Stimulated activated CD4-positive, alpha-beta T cell treated with anti-CD3 and anti-CD28 coated beads, TNF-alpha, amount 100 ng/mL, for 48 hours (primary cell): Measurements from ENCODE around the gene RBP5.
"Not testable (repeated sequence)": the region's sequence is repeated elsewhere in the genome, so short reads cannot be mapped to it uniquely, and the experiment has no call there.

Source experiments
- DNase-seq, 3 donors: peaks; one replicate each; pipeline ENCODE4 v3.0.0-alpha.2; 2020; ENCODE audit warnings: low read depth in 3 of 3

Gene RBP5

DNA sequence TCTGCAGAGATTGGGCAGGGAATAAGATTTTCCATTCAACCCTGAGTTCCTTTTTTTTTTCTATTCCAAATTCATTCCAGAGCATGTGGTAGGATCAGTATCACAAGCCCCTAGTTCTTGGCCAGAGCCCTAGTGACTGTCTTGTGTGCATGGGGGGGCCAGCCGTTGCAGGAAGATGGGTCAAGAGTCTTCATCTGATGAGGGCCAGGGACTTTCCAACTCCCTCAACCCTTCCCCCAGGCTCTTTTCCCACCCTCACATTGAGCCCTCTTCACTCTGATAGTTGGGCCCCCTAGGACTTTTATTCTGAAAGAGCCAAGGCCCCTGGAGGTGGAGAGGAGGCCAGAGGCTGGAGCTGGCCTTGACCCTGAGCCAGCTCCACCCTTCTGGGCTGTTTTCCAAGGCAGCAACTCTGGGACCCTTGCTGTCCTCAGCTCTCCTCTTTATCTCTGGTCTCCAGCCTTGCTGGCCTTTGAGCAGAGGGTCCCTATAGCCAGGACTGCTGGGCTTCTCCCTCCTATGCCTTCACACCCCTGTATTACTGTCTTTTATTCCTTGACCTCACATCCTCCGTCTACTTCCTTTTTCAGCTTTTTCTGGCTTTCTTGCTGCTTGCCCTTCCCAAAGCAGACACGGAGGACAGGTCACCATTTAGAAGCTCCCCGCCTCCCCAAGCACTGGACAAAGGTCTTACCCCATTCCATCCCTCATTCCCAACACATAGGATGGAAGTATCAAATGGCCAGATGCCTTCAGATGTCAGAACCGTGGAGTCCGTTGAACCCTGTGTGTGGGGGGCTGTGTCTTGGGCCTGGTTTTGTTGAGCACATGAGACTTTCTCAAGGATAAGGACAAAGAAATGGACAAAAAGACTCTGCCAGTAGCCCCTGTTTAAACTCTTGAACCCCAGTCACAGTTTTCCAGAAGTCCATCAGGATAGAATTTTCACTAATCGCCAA, 5.6 kb downstream of the RBP5 start:
- DNase-seq: no peak

DNA sequence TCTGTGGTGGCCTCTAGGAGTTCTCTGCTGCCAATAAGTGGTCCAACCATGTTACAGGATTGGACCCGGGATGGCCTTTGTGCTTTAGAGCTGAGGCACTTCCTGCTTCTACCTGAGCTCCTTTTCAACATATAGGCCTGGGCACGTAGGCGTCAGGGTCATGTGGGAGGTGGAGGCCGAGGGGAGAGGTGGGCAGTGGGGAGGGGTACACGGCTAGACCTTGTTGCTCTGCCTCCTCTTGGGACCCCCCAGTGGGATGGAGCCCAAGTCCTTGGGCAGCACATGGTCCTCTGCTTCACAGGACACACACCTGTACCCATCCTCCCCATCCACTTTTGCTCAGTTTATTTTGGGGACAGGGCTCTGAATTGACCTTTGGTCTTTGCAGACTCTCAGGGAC, 7.4 kb downstream of the RBP5 start:
- no peak for DNase-seq

DNA sequence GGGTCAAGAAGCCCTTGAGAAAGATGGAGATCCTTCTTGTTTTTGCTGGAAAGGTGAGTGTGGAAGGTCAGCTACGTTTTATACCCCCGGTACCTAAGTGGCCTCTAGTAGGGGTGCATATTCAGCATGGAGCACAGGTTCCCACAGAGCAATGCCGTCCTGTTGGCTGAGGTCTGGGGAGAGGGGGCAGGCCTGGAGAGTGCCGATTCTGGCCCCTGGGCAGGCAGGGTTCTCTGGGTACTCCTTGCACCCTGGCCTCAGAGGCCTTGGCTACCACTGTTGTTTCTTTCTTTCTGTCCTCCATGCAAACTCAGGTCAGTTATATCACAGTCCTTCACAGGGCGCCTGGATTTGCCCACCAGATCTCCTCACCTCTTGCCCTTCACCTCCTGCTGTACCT, 8.5 kb downstream of the RBP5 start:
- DNase-seq: no peak

DNA sequence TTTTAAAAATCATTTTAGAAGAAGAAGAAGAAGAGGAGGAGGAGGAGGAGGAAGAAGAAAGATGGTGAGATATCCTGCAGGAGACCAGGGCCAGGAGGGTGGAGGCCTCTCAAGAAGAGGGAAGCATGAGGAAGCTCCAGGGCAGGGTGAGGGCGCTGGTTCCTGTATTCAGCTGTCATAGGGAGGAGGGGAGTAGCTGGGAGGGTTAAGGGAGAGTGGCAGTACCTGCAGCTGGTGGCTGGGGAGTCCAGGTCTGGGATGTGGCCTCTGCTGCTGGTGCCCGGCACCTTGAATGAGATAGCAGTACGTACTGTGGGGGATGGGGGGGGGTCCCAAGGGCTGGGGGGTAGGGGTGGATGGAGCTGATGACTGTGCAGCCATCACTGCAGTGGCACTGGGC, 9.8 kb downstream of the RBP5 start:
- DNase-seq: no peak

DNA sequence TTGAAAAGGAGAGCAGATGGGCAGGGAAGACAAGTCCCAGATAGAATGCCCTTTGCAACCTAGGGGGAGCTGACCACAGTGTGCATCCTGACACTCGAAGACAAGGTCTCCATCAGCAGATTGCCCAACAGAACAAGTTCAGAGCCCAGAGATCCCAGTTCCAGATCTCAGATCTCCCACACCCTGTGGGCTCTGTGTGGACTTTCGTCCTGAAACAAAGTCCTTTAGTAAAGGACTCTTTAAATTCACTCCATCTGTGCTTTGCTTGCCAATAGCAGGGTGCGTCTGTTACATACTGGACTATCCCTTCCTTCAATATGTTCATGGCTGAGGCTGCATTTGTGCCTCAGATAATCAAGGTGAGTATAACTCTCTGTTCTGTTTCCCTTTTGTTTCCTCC, 11.0 kb downstream of the RBP5 start:
- DNase-seq: no peak

DNA sequence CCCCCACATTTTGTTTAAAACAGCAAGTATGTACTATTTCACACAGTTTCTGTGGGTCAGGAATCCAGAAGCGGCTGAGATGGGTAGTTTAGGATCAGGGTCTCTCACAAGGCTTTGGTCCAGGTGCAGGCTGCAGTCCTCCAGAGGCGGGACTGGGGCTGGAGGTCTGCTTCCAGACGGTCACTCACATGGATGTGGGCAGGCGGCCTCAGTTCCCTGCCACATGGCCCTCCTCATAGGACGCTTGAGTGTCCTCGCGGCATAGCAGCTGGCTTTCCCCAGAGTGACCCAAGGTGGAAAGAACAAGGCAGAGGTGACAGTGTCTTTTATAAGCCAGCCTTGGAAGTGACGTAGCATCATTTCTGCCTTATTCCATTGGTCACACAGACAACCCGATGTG, 11.8 kb downstream of the RBP5 start:
- DNase-seq: no peak

DNA sequence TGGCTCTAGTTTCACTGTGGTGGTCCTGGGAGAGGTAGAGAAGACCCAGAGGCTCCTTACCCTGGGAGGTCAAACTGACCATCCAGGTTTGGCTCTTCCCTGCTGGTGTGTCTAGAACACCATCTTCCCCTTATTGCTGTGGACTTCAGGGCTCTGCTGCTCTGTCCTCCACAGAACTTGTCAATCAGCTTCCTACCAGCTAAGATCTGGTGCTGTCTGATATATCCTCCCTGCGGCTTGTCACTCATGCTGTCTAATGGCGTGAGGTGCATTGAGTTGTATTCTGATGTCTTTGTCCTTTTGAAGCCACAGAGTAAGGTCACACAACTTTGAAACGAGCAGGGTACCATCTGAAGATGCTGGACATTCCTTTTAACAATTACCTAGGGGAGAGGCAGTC, 12.5 kb downstream of the RBP5 start:
- DNase-seq: no peak

DNA sequence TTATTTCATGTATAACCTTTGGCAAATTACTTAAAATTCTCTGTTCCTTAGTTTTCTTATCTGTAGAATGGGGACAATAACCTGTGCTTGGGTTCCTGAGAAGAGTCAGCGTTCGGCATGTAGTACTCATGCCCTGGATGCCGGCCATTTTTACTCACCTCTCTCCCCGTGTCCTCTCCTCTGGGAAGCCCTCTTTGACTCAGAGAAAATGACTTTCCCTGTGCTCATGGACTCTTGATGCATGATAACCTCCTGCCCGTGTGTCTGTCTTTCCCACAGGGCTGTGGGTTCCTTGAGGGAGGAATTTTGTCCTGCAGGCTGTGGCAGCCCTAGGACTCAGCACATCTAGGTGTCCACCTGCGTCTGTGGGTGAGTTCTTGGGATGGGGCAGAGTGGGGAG, 13.8 kb downstream of the RBP5 start:
- DNase-seq: no peak

DNA sequence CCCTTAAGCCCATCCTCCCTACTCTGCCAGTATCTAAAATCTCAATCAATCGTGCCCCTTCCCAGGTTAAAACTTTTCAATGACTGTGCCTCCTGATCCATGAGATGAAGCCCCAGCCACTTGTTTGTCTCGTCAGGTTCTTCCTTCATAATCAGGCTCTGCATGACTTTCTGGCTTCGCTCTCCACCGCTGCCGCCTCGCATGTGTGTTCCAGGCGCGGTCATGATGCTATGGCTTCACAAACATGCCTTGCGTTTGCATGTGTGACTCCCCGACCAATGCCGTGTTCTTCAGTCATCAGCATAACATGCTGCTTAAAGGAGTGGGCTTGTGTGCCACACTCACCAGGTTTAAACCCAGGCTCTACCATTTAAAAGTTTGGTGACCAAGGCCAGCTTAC, 14.7 kb downstream of the RBP5 start:
- no peak for DNase-seq

DNA sequence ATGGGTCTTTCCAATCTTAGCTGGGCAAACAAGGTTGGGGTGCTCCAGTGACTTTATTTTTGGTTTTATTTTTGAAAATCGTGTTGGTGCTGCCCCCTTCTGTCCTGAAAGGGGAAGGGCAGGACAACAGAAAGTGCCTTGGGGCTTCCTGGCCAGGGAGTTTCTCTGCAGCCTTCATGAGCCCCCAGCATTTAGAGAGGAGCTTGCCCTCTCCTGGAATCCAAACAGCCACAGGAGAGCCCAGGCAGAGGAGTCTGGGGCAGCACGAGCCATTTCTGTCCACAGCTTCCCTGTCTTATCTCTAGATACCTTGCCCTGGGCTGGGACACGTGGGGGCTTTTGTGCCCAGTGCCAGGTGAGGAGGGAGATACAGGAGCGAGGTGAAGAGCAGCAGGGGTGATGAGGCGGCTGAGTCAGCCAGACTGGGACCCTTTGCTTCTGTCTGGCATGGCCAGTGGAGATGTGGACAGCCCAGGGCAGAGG, 15.3 kb downstream of the RBP5 start:
- DNase-seq: no peak

DNA sequence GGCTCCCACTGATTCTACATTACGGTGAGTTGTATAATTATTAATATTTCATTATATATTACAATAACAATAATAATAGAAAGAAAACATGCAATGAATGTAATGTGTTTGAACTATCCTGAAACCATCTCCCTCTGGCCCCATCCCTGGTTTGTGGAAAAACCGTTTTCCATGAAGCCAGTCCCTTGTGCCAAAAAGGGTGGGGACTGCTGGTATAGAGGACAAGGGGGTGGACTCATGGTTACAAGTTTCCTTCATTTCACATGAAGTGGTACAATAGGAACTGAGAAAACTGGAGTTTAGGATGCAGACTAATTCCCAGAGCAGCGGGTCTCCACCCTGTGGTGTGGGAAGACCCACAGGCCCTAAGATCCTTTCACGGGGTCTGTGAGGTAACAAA, 16.6 kb downstream of the RBP5 start:
- DNase-seq: no peak

DNA sequence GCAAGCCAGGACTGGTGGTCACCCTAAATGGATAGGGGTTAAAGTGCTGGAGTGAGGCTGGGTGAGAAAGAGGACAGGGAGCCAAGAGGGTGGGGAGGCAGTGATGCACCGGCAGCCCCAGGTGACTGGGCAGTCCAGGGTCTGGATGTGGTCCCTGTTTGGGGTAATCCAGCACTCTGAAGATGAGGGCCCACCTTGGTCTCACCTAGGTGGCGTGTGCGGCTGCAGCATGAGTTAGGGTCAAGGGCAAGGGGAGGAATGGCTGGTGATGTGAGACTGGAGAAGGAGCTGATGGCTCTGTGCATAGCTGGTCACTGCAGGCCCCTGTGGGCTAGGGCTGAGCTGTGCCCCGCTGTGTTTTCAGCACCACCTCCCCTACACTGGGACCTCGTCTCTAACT, 18.0 kb downstream of the RBP5 start:
- DNase-seq: no peak

DNA sequence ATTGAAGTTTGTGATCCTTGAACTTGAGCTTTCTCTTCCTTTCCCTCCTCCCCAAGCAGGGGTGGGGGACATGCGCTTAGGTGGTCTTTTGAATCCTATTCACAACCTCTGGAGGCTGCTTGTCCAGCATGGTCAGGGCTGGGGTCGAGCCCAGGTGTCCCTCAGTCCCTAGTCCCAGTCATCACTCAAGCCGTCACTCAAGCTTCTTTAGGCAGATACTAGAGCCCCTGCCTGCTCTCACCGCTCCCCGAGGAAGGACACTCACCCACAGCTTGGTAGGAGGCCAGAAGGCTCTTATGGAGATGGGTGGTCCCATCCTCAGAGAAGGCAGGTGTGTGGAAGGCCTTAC, 19.1 kb downstream of the RBP5 start:
- no peak for DNase-seq

DNA sequence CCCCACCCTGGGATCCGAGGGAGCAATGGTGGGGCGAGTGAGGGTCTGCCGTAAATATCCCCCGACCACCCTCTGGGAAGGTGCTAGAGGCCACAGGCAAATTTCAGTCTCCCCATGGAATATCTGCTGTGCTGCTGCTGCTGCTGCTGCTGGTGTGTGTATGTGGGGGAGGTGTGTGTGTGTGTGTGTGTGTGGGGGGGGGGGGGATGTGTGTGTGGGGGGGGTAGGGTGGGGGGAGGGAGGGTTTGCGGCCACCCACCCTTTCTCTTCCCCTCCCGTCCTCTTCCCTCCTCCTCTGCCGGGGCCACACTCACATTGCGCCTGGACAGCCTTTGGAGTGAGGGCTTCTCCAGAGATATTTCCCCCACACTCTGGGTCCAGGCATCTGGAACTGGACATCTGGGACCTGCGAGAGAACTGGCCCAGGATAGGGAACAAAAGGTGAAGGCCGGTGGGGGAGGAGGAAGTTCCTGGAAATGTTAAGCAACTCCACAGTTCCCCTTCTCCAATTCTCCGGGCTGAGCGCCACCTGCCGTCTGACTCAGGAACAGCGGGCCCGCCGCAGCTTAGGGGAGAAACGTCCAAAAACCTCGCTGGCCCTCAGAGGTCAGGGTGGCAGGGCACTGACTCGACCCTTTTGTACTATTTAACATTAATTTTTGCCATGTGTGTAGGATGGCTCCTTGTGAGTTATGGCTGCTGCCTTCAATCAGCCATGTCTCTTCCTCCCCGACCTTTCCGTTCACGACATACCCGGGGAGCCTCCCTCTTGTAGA, 19.7 kb downstream of the RBP5 start, which contains the start of gene C1RL:
C1RL (minus strand) TSS at position 419 of the 776 bp plus-strand sequence; CDS start at position 385, 34 bp downstream.
- DNase-seq: peak; percentile 65 to 77 (median 77)

DNA sequence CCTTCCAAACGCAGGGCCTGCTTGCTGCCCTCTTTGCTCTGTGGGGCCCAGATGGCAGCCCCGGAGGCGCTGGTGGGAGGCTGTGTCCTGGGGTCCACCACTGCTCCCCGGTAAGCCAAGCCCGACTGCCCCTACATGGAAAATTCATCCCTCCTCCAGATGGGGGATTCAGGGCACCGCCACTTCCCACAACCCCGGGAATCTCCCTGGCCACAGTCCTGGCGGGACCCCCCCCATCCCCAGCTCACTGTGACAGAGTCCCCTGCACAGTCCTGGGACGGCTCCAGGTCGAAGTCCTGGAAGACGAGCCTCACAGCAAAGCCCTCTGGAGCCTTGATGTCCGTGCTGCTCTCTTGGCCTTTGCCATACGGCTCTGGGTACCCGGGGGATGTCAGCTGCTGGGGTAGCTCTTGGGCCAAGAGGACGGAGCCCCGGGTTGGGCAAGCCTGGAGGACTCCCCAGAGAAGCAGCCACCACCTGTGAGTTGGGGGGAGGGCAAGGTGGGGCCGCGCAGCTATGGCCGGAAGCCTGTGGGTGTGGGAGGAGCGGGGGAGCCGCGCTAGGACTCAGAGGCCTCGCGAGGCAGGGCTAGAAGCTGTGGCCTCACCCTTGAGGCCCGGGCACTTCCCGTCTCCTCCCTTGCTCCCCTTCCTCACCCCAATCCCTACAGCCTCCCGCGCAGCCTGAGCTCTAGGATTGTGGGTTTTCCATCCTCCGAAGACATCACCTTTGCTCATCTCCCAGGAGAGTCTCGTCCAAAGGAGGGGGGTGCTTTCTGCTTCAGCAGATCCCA, 20.5 kb downstream of the RBP5 start:
- DNase-seq: peak in 2 of 3 donors; percentile 69 to 73

DNA sequence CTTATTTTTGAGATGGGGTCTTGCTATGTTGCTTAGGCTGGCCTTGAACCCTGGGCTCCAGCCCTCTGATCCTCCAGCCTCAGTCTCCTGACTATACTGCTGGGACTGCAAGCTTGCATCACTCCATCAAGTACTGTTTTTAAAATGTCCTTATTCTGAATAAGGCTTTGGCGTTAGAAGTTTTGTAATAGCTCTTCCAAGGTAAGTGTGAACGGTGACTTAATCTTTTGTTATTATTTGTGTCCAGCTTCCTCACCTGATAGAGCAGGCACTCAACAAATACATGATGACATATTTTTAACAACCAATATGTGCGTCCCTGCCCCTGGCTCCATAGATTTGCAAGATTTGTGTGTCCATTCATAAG, 21.1 kb downstream of the RBP5 start:
- no peak for DNase-seq

DNA sequence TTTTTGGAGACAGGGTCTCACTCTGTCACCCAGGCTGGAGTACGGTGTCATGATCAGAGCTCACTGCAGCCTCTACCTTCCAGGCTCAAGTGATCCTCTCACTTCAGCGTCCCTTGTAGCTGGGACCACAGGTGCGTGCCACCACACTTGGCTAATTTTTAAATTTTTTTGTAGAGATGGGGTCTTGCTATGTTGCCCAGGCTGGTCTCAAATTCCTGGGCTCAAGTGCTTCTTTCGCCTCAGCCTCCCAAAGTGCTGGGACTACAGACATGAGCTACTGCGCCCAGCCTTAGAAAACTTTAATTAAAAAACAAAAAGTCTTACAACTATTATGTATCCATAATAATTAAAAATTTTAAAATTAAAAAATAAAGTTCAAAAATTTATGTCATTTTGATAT, 21.5 kb downstream of the RBP5 start:
- DNase-seq: not testable (repeated sequence)

DNA sequence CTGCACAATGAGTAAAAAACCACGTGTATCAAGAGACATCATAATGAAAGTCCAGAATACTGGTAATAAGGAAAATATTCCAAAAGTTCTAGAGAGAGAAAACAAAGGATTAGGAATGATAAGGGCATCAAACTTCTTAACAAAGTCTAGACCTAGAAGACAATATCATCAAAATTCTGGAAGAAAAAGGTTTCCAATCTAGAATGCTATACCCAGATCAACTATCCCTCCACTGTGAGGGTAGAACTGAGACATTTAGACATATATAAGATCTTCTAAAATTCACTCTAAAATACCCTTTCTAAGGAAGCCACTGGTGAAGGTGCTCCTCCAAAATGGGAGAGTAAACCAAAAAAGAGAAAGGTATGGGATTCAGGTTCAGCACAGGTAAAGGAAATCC, 22.6 kb downstream of the RBP5 start:
- DNase-seq: no peak

DNA sequence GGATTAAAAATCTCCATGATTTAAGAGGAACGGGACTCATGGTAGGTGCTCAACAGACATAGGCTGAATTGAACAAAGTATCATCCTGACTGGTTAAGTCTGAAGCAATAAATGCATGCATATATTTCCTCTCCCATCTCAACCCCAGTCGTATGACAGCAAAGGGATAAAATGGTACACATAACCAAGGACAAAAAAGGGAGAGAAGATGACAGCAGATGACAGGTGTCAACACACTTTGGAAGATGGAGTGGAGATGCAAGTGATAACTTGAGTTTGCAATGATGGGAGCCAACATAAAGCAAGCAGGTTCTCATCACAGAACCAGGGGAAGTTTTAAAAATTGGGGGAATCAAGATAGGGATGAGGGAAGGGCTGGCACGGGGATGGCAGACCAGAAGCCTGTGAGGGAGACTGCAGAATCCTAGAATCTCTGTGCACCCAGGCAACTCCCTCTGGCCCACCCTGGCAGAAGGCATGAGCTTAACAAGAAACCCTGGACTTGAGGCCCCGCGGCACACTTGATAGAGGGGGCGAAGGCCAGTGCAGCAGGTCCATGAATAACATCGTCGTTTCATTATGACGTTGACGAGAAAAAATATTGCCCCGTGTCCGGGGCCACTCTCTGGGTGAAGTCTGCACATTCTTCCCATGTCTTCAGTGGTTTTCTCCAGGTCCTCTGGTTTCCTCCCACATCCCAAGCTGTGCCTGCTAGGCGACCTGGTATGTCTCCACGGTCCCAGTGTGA, 24.7 kb downstream of the RBP5 start:
- DNase-seq: no peak

DNA sequence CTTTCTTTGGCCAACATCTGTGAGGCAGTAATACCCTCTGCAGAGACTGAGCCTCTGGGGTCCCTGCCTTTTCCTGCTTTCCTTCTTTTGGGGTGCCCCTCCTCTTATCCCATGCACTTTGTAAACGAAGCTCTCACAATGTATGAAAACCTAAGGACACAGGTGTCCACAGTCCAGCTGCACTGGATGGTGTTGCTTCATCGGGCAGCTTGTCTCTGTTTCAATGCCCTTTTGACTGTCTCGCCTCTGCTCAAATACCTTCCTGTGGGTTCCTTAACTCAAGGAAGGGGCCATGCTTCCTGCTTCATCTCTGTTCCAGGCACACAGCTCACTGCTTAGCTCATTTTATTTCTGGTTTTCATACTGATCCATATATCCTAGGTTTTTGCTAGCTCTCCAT, 26.1 kb downstream of the RBP5 start:
- DNase-seq: no peak

DNA sequence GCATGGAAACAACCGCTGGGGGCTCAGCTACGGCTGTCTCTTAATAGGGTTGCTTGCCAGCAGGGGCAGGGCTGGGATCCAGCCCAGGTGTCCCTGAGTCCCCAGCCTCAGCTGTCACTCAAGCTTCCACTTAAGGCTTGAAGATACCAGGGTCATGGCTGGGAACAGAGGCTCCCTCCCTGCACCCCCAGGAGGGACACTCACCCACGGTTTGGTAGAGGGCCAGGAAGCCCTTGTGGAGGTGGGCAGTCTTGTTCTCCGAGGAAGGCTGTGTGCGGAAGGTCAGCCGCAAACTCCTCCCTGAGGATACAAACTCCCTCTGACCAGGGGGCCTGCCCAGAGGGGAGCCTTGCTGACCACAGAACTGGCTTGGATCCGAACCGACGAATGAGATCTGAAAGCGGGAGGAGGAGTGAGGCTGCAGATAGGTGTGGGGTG, 27.0 kb downstream of the RBP5 start:
- DNase-seq: no peak
